Measurements from ENCODE around the gene CAPN2.

DNA sequence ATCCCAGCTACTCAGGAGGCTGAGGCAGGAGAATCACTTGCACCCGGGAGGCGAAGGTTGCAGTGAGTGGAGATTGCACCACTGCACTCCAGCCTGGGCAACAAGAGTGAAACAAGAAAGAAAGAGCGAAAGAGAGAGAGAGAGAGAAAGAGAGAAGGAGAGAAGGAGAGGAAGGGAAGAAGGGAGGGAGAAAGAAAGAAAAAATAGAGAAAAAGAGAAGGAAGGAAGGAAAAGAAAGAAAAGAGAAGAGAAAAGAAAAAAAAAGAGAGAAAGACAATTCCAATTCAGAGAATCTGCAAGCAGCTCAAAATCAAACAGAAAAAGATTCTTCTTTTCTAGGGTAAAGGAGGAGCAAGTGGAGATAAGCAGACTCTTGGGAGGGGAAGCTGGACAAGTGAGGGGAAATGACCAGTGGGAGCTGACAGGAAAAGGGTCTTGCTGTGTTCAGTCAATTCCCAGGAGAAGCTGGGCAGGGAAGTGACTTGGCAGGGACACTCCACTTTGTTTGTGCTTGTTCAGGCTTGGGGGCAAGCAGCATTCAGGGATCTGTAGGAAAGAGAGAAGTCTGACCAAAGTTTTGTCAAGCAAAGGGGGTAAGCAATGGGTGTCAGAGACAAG lies 3.6 kb upstream of the CAPN2 start:
- TF ChIP-seq, protein P1, sequence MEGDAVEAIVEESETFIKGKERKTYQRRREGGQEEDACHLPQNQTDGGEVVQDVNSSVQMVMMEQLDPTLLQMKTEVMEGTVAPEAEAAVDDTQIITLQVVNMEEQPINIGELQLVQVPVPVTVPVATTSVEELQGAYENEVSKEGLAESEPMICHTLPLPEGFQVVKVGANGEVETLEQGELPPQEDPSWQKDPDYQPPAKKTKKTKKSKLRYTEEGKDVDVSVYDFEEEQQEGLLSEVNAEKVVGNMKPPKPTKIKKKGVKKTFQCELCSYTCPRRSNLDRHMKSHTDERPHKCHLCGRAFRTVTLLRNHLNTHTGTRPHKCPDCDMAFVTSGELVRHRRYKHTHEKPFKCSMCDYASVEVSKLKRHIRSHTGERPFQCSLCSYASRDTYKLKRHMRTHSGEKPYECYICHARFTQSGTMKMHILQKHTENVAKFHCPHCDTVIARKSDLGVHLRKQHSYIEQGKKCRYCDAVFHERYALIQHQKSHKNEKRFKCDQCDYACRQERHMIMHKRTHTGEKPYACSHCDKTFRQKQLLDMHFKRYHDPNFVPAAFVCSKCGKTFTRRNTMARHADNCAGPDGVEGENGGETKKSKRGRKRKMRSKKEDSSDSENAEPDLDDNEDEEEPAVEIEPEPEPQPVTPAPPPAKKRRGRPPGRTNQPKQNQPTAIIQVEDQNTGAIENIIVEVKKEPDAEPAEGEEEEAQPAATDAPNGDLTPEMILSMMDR (IDR thresholded peaks at IDR 0.05), result no peak
- TF ChIP-seq POLR2A (IDR thresholded peaks at IDR 0.05), result no peak

Data from Peyer's patch (tissue), 4 donors.